Measurements from ENCODE around the gene WDR35.

- TF ChIP-seq POLR2A (IDR thresholded peaks at IDR 0.05), result no peak
- TF ChIP-seq CTCF (IDR thresholded peaks at IDR 0.05), result peak; percentile 86 to 98 (median 92)
These were observed 126.4 kb downstream of the WDR35 start for GRCh38 chr2:19863303-19864041.
